GM12874 (cell line): ENCODE data around the gene ZBTB18.

Source experiments
- TF ChIP-seq, protein P1 (sequence below): IDR thresholded peaks from 2 replicates; pipeline ENCODE4 v1.5.1; 2011; ENCODE audit warnings: low read depth, mild to moderate bottlenecking, control low read depth, low read length, moderate library complexity; ENCODE audit not compliant: insufficient read depth

The ZBTB18 gene

DNA sequence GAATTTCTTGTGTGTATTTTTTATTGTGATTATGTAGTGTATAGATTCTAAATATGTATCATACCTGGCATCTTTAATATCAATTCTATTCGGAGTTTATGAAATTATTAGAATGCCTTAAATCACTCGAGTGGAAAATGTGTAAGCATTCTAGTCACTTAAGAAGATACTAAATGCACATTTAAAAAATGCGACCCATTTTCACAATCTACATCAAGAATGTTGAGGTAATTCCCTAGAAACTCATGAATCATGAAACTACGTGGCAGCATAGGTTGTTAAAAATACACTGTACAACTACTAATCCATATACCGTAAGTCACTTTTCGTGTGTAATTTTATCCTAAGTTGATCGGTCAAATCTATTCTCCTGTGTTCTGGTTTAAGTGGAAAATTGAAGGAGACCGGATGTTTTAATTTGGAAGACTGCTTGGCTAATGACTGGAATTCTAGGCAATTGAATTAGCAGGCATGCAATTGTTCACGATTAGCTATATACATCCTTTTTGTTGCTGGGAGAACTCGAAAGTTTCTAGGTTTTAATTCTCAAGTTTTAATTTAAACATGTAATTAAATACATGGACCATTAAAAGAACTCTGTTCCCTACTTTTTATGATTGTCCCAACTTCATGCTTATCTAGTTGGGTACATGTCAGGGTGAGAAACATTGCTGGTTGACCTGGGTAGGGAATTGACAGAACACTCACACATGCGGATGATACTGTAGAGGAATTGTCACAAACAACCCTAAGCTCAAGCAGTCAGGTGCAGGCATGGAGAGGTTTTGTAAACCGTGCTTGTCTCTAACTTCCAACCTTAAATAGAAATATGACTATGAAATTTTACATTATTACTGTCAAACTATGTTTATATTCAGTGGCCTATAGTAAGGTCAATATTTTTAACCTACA is 6.6 kb downstream of the ZBTB18 start:
- TF ChIP-seq, protein P1, sequence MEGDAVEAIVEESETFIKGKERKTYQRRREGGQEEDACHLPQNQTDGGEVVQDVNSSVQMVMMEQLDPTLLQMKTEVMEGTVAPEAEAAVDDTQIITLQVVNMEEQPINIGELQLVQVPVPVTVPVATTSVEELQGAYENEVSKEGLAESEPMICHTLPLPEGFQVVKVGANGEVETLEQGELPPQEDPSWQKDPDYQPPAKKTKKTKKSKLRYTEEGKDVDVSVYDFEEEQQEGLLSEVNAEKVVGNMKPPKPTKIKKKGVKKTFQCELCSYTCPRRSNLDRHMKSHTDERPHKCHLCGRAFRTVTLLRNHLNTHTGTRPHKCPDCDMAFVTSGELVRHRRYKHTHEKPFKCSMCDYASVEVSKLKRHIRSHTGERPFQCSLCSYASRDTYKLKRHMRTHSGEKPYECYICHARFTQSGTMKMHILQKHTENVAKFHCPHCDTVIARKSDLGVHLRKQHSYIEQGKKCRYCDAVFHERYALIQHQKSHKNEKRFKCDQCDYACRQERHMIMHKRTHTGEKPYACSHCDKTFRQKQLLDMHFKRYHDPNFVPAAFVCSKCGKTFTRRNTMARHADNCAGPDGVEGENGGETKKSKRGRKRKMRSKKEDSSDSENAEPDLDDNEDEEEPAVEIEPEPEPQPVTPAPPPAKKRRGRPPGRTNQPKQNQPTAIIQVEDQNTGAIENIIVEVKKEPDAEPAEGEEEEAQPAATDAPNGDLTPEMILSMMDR, result no peak

DNA sequence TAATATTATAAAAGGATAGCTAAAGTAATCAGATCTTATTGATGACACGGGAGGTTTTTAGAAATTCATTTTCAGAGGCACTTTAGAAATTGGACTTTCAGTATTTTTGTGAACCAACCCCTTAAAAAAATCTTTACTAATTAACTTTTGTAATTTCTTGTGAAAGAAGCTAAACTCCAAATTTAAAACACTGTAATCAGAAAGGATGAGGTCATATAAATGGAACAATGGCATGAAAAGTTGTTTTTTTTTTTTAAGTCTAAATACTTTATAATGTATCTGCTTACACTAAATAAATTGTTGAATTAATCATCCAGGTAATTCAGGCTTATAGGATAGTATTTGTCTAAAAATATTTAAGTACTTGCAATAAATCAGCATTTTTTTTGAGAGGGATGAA is 9.0 kb downstream of the ZBTB18 start:
- TF ChIP-seq, protein P1, result no peak

DNA sequence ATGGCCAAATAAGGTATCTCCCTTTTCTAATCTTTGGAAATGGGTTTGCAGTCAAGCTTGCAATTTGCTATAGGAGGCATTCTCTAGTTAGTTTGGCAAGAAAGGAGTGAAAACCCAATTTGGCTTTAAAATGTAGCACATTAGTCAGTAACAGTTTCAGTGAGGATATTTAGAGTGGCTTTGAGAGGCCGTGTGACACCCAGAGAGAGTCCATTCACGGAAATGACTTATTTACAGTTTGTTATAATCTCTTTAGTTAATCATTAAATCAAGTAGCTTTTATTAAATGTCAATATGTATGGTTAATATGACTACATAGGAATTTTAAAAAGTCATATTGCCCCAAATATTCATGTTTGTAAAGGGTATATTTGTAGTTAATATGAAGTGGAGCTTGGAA is 9.6 kb downstream of the ZBTB18 start:
- TF ChIP-seq, protein P1, result no peak

DNA sequence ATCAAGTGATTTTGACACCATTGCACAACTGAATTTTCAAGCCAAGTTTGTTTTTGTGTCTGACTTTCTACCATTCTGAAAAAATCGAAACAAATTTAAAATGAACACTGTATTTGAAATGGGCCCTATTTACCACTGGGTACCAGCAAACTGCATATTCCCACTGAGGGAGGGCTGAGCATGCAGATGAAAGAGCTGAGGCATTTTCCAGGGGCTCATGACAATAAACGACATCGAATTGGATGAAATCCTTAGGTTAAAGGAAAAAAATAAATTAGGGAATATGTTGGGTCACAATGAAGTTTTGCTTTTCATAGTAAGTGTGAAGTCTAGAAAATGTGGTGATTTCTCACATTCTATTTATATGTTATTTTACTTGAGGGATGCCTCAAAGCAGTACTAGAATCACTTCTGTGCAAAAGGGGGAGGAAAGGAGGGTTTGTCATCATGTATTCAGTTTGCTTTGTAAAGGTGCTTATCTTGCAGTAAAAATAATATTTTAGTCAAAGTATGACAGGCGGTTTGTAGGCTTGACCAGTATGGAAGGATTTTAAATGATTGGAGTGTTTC is 11.2 kb downstream of the ZBTB18 start:
- TF ChIP-seq, protein P1, result no peak

DNA sequence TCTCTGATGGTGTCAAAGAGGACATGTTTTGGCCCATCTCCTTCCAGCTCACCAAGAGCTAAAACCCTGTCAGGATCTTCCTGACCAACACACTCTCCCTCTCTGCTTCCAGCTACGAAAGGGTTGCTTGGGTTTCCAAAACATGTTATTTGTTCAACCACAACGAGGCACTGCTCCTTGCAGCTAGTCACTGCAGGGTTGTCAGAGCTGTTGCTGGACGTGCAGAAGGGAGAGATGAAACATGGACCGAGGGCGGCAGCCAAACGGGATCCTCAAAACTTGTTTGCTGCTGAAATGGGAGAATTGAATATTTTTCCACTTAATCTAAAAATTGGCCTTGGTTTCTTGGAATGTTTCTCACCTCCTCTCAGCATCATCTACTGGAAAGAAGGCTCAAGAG is 12.4 kb downstream of the ZBTB18 start:
- TF ChIP-seq, protein P1, result no peak

DNA sequence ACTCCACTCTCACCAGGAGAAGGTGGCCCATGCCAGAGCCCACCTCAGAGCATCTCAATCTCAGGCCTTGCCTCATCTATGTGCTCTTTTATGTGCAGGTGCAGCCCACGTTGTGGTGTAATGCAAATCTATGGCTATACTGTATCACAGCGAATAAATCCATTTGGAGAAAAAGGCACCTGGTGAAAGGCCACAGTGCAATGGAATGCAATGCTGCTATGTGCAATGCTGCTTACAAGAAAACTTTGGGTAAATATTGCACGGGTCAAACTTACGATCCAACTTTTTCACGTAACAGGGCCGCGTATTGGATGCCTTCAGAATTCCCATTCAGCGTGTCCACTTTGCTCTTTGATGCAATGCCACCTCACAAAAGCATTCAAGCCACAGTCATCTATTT is 13.5 kb downstream of the ZBTB18 start:
- TF ChIP-seq, protein P1, result no peak

DNA sequence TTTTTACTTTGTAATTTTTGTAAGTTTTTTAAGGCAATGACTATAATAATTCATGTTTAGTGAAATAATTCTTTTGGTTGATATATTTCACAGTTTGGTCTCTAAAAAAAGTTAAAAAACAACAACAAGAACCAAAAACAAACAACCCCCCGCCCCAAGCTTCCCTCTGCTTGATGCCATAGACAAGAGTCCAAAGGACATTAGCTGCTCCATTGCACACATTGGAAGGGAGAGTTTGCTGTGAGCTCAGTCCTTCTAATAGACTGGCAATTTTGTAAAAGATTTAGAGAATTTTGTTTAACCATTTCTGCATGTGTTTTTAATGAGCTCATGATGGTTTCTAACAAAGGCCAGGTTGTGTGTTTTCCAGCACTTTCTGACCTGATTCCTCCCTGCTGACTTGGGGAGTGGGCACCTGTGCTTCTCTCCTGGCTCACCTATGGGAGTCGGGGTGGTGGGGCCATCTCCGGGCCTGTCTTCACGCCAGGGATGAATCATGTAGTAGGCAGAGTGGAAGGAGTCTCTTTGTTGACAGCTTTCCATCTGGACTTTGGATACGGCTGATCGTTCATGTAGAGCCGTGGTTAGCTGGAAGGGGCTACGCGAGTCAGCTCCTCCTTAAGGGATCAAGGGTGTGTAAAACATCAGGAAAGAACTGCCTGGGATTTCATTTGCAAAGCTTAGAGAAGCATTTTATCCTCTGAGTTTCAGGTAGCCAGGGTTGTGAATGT is 14.1 kb downstream of the ZBTB18 start:
- TF ChIP-seq, protein P1, result no peak
